GM03348 (cell line): ENCODE measurements around the gene DENND4B.
A peak's percentile ranks its signal among the peaks of the same experiment; 100 is the strongest.

ENCODE experiments used
- DNase-seq: peaks from one replicate; pipeline ENCODE4 v3.0.0; 2012; ENCODE audit warnings: low spot score

The DENND4B gene

DNA sequence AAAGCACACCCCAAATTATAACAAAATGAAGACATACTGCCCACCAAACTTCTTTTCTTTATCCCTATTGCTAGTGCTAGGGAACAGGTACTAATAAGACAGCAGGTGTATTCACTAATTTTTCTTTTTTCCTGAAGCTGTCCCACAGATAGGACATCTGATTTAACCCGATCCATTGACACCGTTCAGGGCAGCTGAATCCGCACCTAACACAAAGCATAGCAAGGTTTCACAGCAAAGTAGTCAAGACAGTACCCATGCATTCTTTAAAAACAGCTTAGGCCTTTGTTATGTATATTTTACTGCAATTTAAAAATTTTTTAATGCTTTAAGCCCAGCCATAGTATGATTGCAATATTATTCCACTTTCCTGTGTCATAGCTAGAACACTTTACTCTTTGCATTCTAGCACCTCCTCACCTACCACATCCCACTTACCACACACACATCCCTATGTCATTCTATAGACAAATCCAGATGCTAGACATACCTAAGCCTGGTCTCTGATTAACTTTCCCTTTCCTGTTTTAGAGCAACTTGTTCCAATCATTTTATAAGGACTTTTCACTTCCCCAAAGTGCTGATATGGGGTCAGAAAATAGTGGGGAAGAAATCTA lies 64.1 kb downstream of the DENND4B start:
- DNase-seq: no peak

DNA sequence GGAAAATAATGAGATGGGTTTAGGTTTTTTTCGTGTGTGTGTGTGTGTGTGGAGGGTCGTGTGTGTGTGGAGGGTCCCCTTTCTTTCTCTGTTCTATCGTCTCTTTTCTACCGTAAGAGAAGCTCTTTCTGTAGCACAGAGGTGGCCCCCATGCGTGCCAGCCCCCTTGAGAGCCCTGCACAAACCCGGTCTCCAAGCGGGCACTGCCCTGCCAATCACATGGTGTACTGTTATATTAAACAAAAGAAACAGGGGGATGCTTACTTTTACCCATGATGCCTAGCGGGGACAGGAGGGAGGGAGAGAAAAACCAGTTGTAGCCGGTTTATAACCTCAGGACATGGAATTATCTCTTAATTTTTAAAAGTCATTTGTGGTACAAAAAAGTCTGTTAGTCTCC lies 64.8 kb downstream of the DENND4B start:
- DNase-seq: peak; percentile 35

DNA sequence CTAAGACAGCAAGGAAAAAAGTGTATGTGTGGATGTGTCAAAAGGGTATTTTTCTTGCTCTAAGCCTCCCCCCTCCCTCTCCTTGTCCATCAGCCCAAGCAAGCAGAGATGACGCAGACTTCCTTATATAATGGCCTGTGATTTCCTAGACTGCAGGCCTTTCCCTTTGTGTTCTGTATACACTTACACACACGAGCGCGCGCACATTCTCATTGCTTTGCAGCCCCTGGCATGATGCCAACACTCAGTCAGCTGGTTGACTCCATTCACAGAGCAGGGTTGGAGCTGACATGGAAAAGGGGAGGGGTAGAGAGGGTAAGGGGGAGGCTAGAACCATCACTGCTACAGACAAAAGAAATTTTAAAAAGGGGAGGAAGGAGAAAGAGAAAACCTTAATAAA lies 65.6 kb downstream of the DENND4B start:
- DNase-seq: peak; percentile 64

DNA sequence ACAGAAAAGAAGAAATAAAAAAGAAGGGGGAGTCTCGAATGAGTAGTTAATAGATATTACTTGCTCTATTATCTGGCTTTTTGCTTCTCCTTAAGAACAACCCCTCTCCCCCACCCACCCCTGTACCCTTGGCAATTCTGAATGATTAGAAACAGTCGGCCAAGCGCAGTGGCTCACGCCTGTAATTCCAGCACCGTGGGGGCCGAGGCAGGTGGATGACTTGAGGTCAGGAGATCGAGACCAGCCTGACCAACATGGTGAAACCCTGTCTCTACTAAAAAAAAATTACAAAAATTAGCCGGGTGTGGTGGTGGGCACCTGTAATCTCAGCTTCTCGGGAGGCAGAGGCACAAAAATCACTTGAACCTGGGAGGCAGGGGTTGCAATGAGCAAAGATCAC lies 66.5 kb downstream of the DENND4B start:
- no peak for DNase-seq
